Esophagus muscularis mucosa (tissue), 4 donors: ENCODE data around the gene DNAI2. TPM values are rescaled to one million over a fixed set of nuclear protein-coding genes. Genes with fewer than 3 reads are reported as not detected.
"Not testable (repeated sequence)": the region's sequence is repeated elsewhere in the genome, so short reads cannot be mapped to it uniquely, and the experiment has no call there.

Experiments used
- DNase-seq: peaks from one replicate; pipeline ENCODE4 v3.0.0-alpha.2; 2017; ENCODE audit errors: extremely low spot score
- H3K27ac ChIP-seq, 4 donors: fragments of 200-600 bp; sonication (generic); replicated peaks in 1 of 4; 1 replicate in 3 of 4; 2 replicates in 1 of 4; pipeline ENCODE4 v1.5.1; 2016 to 2019; ENCODE audit warnings: mild to moderate bottlenecking in 1 of 4
- H3K27me3 ChIP-seq, 4 donors: fragments of 200-600 bp; sonication (generic); one replicate each; pipeline versions ENCODE4 v1.5.1 to v1.6.0; 2016 to 2019
- H3K36me3 ChIP-seq, 4 donors: fragments of 200-600 bp; sonication (generic); one replicate each; pipeline ENCODE4 v1.5.1; 2016 to 2019
- H3K4me1 ChIP-seq, 4 donors: fragments of 200-600 bp; sonication (generic); one replicate each; pipeline ENCODE4 v1.5.1; 2016 to 2019
- H3K4me3 ChIP-seq, 4 donors: fragments of 200-600 bp; sonication (generic); 1 replicate in 2 of 4; 2 replicates in 2 of 4; pipeline ENCODE4 v1.5.1; 2016 to 2019; ENCODE audit warnings: mild to moderate bottlenecking in 4 of 4, moderate library complexity in 1 of 4
- H3K9me3 ChIP-seq, 4 donors: fragments of 200-600 bp; sonication (generic); 1 replicate in 3 of 4; 2 replicates in 1 of 4; pipeline ENCODE4 v1.5.1; 2016 to 2019
- CTCF ChIP-seq, 3 experiments: fragments of 200-600 bp in 2 of 3; fragments of 450-650 bp in 1 of 3; sonication (generic) in 2 of 3; IDR thresholded peaks; one replicate each; pipeline ENCODE4 v1.5.1; 2017 to 2019; ENCODE audit warnings: antibody characterized with exemption in 3 of 3, mild to moderate bottlenecking in 2 of 3, moderate library complexity in 1 of 3
- EP300 ChIP-seq: sonication (generic); formaldehyde crosslinking; IDR thresholded peaks from one replicate; pipeline ENCODE4 v1.6.1; 2017; ENCODE audit warnings: antibody characterized with exemption
- POLR2A ChIP-seq: fragments of 450-650 bp; IDR thresholded peaks from one replicate; pipeline ENCODE4 v1.6.1; 2017; ENCODE audit warnings: antibody characterized with exemption, moderate library complexity, mild to moderate bottlenecking, low read depth
- POLR2AphosphoS5 ChIP-seq, 2 donors: sonication (generic); formaldehyde crosslinking; IDR thresholded peaks; one replicate each; pipeline ENCODE4 v1.6.1; 2017; ENCODE audit warnings: antibody characterized with exemption in 2 of 2
- WGBS: methylation state at CpG from one replicate; pipeline ENCODE4 v1.1.5; 2018; 5-methylcytosine and 5-hydroxymethylcytosine counted together
- intact Hi-C: fragments of 100-400 bp; cut with DNase I; formaldehyde crosslinking; loops from one replicate; pipeline ENCODE4 v1.15.1; 2023
- total RNA-seq, 4 donors: library from RNA; depleted of rRNA; stranded (reverse); fragments of >200 nt; gene quantifications; one replicate each; pipeline versions ENCODE4 v1.1.0 to v1.2.1, GENCODE V29; 2016

Gene DNAI2
- total RNA-seq, 4 donors from 2014 or later: not detected

GRCh38 chr17:74262601-74263000 lies 11.4 kb upstream of the DNAI2 start:
- Histone ChIP-seq H3K27me3 (peaks cover 0 to 6% (median 0%) of the 10 kb centered on the region in 4 donors), H3K4me1 (no peaks in the 10 kb centered on the region), H3K9me3 (no peaks in the 10 kb centered on the region), H3K27ac (no peak overlapping the region), H3K4me3 (no peak overlapping the region), H3K36me3 (peaks cover 0 to 22% (median 5%) of the 10 kb centered on the region in 4 donors)
- TF ChIP-seq POLR2A (no peak), POLR2AphosphoS5 (IDR thresholded peaks at IDR 0.05) (no peak), CTCF (IDR thresholded peaks at IDR 0.05) (no peak), EP300 (no peak)
- intact Hi-C loops: no loop called here
- DNase-seq: no peak
- WGBS: 94% methylated on average over 7 of the region's 7 CpGs

- H3K27me3 ChIP-seq: peaks cover 0 to 12% (median 0%) of the 10 kb centered on the region in 4 donors
- H3K9me3 ChIP-seq, H3K36me3 ChIP-seq, H3K4me3 ChIP-seq, intact Hi-C loops, H3K27ac ChIP-seq, H3K4me1 ChIP-seq, DNase-seq: not testable (repeated sequence)
- WGBS: 89% methylated on average over 4 of the region's 4 CpGs
Measured at GRCh38 chr17:74267054-74267453, 7.0 kb upstream of the DNAI2 start.

DNA sequence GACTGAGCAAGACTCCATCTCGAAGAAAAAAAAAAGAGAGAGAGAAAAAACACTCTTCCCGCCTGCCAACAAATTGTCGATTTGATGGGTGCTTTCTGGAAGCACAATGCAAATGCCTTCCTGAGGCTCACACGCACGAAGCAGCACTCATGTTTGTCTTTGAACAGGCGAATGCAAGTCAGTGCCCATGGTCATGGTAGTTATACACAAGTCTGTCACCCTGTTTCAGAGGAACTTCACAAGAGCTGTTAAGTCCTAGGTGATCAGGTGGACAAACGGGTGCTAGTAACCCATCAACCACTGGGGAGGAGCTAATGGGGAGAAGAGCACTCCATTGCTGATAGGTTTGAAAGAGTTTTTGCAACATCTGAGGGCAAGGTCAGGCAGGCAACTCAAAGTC lies 6.5 kb upstream of the DNAI2 start:
- WGBS: 86% methylated on average over 7 of the region's 7 CpGs
- intact Hi-C loops: no loop called here

GRCh38 chr17:74267987-74268499 lies 6.0 kb upstream of the DNAI2 start:
- H3K4me1 ChIP-seq: peaks cover 3 to 17% (median 13%) of the 10 kb centered on the region in 4 donors
- no peaks in the 10 kb centered on the region for H3K36me3 ChIP-seq
- H3K27me3 ChIP-seq: peaks cover 0 to 22% (median 0%) of the 10 kb centered on the region in 4 donors
- no peaks in the 10 kb centered on the region for H3K9me3 ChIP-seq
- TF ChIP-seq CTCF (IDR thresholded peaks at IDR 0.05): no peak
- TF ChIP-seq POLR2A: no peak
- no peak for TF ChIP-seq POLR2AphosphoS5 (IDR thresholded peaks at IDR 0.05)
- no peak for TF ChIP-seq EP300
- no peak for DNase-seq
- H3K27ac ChIP-seq: no peak overlapping the region
- WGBS: 64% methylated on average over 17 of the region's 17 CpGs
- no peak overlapping the region for H3K4me3 ChIP-seq
- intact Hi-C loops: no loop called here

More for the DNA sequence above, 6.5 kb upstream of the DNAI2 start:
- DNase-seq: no peak
- peaks cover 0 to 18% (median 0%) of the 10 kb centered on the region in 4 donors for H3K27me3 ChIP-seq
- H3K27ac ChIP-seq: no peak overlapping the region
- H3K4me1 ChIP-seq: peaks cover 3 to 12% (median 8%) of the 10 kb centered on the region in 4 donors
- TF ChIP-seq POLR2A: no peak
- TF ChIP-seq CTCF (IDR thresholded peaks at IDR 0.05): no peak
- no peaks in the 10 kb centered on the region for H3K9me3 ChIP-seq
- H3K36me3 ChIP-seq: no peaks in the 10 kb centered on the region
- H3K4me3 ChIP-seq: no peak overlapping the region

GRCh38 chr17:74268558-74268957 lies 5.5 kb upstream of the DNAI2 start:
- TF ChIP-seq EP300: no peak
- no peak for TF ChIP-seq POLR2A
- TF ChIP-seq POLR2AphosphoS5 (IDR thresholded peaks at IDR 0.05): no peak
- TF ChIP-seq CTCF (IDR thresholded peaks at IDR 0.05): no peak
- Histone ChIP-seq H3K27ac (no peak overlapping the region), H3K9me3 (no peaks in the 10 kb centered on the region), H3K36me3 (no peaks in the 10 kb centered on the region), H3K27me3 (peaks cover 0 to 27% (median 0%) of the 10 kb centered on the region in 4 donors), H3K4me1 (peaks cover 3 to 20% (median 14%) of the 10 kb centered on the region in 4 donors), H3K4me3 (no peak overlapping the region)
- 46% methylated on average over 7 of the region's 8 CpGs for WGBS
- no peak for DNase-seq
- intact Hi-C loops: no loop called here
